DMS79 (cell line): Measurements from ENCODE around the gene FMNL2.
"Not testable (repeated sequence)": the region's sequence is repeated elsewhere in the genome, so short reads cannot be mapped to it uniquely, and the experiment has no call there.

ENCODE experiments used
- DNase-seq: peaks from one replicate; lab custom pipeline; 2025; lab: John Stamatoyannopoulos, UW

Gene FMNL2

GRCh38 chr2:152335016-152335725, at the start of gene FMNL2:
FMNL2 (plus strand) TSS chr2:152335174.
- peak; percentile 50 for DNase-seq

GRCh38 chr2:152292991-152293390, 42.0 kb upstream of the FMNL2 start:
- no peak for DNase-seq

GRCh38 chr2:152297715-152298114, 37.3 kb upstream of the FMNL2 start:
- DNase-seq: no peak

GRCh38 chr2:152298754-152299153, 36.2 kb upstream of the FMNL2 start:
- DNase-seq: peak; percentile 17

GRCh38 chr2:152301131-152301530, 33.8 kb upstream of the FMNL2 start:
- DNase-seq: no peak

GRCh38 chr2:152303951-152304350, 31.0 kb upstream of the FMNL2 start:
- no peak for DNase-seq

GRCh38 chr2:152304836-152305235, 30.1 kb upstream of the FMNL2 start:
- DNase-seq: no peak

- DNase-seq: no peak
These were observed 27.1 kb upstream of the FMNL2 start for GRCh38 chr2:152307863-152308262.

GRCh38 chr2:152309352-152310214, 25.4 kb upstream of the FMNL2 start:
- DNase-seq: no peak

GRCh38 chr2:152319822-152320570, 15.0 kb upstream of the FMNL2 start:
- DNase-seq: no peak

- DNase-seq: no peak
These were observed 14.2 kb upstream of the FMNL2 start for GRCh38 chr2:152320814-152321213.

GRCh38 chr2:152322222-152322621, 12.8 kb upstream of the FMNL2 start:
- DNase-seq: no peak

GRCh38 chr2:152325126-152325525, 9.8 kb upstream of the FMNL2 start:
- not testable (repeated sequence) for DNase-seq

- DNase-seq: no peak
These were observed 8.3 kb upstream of the FMNL2 start for GRCh38 chr2:152326710-152327109.

GRCh38 chr2:152328013-152328412, 7.0 kb upstream of the FMNL2 start:
- no peak for DNase-seq

- no peak for DNase-seq
These were observed 4.6 kb upstream of the FMNL2 start for GRCh38 chr2:152330235-152330866.

- DNase-seq: no peak
These were observed 316 bp upstream of the FMNL2 start for GRCh38 chr2:152334701-152335015.

- DNase-seq: no peak
These were observed 748 bp downstream of the FMNL2 start for GRCh38 chr2:152335726-152336118.

GRCh38 chr2:152336119-152336853, 1.3 kb downstream of the FMNL2 start:
- no peak for DNase-seq

- no peak for DNase-seq
These were observed 2.0 kb downstream of the FMNL2 start for GRCh38 chr2:152336854-152337510.

GRCh38 chr2:152337511-152337903, 2.5 kb downstream of the FMNL2 start:
- DNase-seq: no peak
